ENCODE measurements around the gene SFXN4. TPM values are rescaled to one million over a fixed set of nuclear protein-coding genes. Genes with fewer than 3 reads are reported as not detected.
A peak's percentile ranks its signal among the peaks of the same experiment; 100 is the strongest.

Gene SFXN4
- total and polyA plus RNA-seq, 9 of the 15 experiments (the other 6 are each of a cell fraction or from before 2014, with no cell fraction given) = 40.1 to 97.8 (median 54.5) TPM

DNA sequence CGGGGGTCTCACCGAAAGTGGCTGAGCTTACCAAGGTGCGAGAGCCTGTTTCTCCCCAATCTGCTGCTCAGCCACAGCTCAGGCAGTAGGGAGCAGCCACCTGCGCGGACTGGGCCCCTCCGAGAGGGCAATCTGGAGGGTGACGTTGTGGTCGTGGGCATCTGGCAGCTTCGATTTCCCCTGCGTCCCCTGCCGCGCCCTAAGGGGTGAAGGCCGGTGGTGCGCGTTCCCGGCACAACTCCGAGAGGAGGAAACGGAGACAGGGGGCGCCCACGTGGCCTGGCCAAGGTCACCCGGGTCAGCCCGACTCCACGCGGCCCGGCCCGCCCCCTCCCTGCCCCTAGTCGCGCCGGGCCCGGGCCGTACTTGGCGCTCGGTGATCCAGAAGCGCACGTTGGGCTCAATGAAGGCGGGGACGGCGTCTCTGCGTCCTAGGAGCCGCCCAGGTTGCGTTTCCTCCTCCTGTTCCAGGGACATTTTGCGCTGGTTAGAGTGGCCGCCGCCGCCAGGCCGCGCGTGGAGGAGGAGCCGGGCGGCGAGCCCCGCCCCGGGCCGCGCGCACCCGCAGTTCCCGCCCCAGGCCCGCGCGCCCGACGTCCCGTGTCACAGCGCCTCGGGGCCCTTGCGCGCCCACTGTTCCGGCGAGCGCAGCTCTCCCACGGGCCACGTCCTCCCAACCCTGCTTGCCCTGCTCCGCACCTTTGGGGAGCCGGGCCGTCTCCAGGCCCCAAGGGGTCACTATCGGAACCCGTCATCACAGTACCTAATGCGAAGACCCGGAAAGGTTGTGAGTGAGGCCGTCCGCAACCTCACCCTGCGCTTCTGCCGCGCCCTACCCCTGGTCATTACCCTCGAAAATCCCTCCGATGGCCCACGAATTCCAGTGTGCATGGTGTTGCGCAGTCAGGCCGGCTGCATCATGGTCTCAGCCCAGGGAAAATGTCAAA is at the start of gene SFXN4 (continued):
- TF ChIP-seq CC2D1A (IDR thresholded peaks at IDR 0.05) (no peak), GMEB1 (CRISPR knock-in tag; IDR thresholded peaks at IDR 0.05) (peak; percentile 51), POLR2A (conservative IDR thresholded peaks at IDR 0.05) (peak; percentile 73), HDAC1 (IDR thresholded peaks at IDR 0.05) (peak in 1 of 2 experiments; percentile 79; a peak in 2 of 4 replicates), TOE1 (IDR thresholded peaks at IDR 0.05; ENCODE audit: borderline replicate concordance) (no peak), TOE1 (CRISPR knock-in tag; IDR thresholded peaks at IDR 0.05; ENCODE audit: borderline replicate concordance, low read depth) (0 out of 2 replicates have a peak, but pooled peaks have one; percentile 40), RB1 (IDR thresholded peaks at IDR 0.05; ENCODE audit: low read depth) (peak; percentile 81), MNT (conservative IDR thresholded peaks at IDR 0.05) (peak; percentile 97 to 98), EP400 (IDR thresholded peaks at IDR 0.05) (peak; percentile 99), ZBTB1 (CRISPR knock-in tag; IDR thresholded peaks at IDR 0.05; ENCODE audit: borderline replicate concordance, low read depth) (0 out of 2 replicates have a peak, but pooled peaks have one; percentile 23), DACH1 (IDR thresholded peaks at IDR 0.05; ENCODE audit: partially characterized antibody) (no peak), ZNF316 (IDR thresholded peaks at IDR 0.05) (no peak), ATF7 (IDR thresholded peaks at IDR 0.05) (peak; percentile 28; the same call in 1 of the 2 replicates)
- TF ChIP-seq, protein P1, sequence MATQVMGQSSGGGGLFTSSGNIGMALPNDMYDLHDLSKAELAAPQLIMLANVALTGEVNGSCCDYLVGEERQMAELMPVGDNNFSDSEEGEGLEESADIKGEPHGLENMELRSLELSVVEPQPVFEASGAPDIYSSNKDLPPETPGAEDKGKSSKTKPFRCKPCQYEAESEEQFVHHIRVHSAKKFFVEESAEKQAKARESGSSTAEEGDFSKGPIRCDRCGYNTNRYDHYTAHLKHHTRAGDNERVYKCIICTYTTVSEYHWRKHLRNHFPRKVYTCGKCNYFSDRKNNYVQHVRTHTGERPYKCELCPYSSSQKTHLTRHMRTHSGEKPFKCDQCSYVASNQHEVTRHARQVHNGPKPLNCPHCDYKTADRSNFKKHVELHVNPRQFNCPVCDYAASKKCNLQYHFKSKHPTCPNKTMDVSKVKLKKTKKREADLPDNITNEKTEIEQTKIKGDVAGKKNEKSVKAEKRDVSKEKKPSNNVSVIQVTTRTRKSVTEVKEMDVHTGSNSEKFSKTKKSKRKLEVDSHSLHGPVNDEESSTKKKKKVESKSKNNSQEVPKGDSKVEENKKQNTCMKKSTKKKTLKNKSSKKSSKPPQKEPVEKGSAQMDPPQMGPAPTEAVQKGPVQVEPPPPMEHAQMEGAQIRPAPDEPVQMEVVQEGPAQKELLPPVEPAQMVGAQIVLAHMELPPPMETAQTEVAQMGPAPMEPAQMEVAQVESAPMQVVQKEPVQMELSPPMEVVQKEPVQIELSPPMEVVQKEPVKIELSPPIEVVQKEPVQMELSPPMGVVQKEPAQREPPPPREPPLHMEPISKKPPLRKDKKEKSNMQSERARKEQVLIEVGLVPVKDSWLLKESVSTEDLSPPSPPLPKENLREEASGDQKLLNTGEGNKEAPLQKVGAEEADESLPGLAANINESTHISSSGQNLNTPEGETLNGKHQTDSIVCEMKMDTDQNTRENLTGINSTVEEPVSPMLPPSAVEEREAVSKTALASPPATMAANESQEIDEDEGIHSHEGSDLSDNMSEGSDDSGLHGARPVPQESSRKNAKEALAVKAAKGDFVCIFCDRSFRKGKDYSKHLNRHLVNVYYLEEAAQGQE (IDR thresholded peaks at IDR 0.05; ENCODE audit: borderline replicate concordance) = no peak
- TF ChIP-seq, protein P1 (CRISPR knock-in tag; IDR thresholded peaks at IDR 0.05; ENCODE audit: low read depth) = peak; percentile 25; the same call in 1 of the 2 replicates
- TF ChIP-seq, protein P2, sequence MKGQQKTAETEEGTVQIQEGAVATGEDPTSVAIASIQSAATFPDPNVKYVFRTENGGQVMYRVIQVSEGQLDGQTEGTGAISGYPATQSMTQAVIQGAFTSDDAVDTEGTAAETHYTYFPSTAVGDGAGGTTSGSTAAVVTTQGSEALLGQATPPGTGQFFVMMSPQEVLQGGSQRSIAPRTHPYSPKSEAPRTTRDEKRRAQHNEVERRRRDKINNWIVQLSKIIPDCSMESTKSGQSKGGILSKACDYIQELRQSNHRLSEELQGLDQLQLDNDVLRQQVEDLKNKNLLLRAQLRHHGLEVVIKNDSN (CRISPR knock-in tag; IDR thresholded peaks at IDR 0.05) = peak; percentile 89
